Embryonic facial prominence (tissue), 1 donor: ENCODE measurements around the gene SPRED2.

ENCODE experiments used
- DNase-seq: peaks from one replicate; pipeline ENCODE4 v3.0.0-alpha.2; 2016; ENCODE audit errors: extremely low spot score

SPRED2 gene

DNA sequence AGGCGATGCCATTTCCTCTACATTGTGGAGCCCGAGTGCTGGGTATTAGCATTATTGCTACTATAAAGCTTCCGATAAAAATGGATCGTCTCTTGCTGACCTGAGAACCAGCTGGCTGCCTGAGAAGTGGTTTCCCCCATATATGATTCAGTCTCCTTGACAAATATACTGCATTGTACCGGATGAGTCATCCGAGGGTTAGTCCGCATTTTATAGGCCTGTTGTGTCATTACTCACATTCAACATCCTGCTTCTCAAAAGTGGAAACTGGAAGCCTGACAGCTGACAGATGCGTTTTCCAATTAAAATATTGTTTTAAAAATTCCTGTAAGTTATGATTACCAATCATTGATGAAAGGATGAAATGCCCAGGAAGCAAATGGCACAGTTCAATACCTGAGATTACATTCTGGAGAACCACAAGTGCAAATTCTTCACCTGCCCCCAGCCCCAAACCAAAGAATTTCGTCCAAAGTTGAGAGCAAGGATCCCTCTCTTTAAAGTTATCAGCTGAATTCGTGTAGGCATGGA lies 65.7 kb downstream of the SPRED2 start:
- no peak for DNase-seq

DNA sequence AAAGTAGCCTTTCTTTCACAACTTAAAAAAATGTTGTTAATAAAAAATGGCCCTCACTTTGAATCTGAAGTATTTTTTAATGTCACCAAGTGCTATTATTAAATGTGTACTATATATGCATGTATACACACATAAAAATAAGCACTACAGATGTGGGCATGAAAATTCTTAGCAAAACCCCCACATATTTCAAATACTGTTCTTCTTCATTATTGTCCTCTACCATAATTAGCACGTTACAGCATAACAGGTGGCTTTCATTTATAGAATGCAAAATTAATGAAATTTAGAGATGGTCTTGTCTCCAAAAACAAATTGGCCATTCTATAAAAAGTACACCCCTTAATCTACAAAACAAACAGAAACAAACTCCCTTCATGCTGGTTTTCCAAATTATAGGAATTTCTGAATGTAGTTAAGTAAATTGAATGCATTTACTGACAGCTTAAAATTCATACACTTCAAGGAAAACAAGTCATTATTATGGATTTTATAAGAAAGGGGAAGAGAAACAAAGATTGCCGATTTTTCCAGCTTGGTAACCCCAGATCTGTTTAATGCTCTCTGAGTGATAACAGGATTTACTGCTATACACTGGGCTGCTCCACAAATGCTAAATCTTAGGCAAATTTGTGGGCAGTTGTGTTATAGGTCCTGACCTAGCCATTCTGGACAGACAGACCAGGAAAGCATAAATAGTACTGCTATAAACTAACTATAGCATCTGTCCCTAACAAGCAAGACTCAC lies 67.2 kb downstream of the SPRED2 start:
- no peak for DNase-seq

DNA sequence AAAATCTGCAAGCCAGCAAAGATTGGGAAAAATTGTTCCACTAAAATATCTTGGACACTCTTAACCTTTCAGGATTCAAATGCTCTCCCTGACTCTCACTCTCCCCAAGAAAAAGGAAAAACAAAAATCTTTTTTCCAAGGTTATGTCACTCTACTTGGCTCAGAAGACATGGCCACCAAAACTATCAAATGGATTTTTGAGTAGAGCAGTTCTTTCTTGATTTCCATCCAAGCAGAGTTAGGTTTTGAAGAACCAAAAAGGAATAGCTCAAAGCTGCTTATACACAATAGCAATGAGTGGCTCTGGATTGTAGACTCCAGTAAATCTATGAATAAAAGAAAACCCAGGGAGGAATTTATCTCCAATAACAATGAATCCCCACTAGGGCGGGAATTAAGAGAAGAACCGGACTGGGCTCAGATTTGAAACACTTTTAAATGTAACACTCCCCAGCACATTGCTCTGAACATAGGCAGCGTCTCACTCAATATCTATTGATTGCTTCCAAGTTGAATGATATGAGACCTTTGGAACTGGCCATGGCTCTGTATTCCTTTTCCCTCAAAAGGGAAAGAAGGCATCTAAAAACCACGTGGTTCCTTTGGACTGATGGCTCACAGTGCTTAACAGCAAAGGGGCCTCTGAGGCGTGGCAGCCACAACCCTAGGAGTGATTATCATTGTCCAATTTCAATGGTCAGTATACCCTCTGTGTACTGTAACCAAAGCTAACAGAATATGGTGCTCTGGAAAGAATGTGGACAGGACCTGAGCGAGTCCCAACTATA lies 68.3 kb downstream of the SPRED2 start:
- DNase-seq, result no peak

DNA sequence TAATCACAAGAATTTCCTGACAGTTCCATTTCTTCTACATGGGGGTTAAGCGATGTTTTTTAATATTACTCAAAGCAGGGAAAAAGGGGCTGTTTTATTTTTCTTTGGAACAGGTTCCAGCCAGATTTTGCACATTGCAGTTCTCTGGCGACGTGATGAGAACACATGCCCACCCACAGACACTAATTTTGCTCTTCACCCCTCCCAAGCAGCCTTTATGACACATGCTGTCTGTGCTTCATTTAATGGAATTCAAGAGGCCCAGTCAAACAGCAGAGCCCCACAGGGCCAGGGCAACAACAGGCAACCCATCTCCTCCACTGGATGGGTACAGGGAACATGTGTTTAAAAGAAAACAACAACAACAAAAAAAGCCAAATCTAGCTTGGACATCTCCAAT lies 70.8 kb downstream of the SPRED2 start:
- DNase-seq, result no peak

DNA sequence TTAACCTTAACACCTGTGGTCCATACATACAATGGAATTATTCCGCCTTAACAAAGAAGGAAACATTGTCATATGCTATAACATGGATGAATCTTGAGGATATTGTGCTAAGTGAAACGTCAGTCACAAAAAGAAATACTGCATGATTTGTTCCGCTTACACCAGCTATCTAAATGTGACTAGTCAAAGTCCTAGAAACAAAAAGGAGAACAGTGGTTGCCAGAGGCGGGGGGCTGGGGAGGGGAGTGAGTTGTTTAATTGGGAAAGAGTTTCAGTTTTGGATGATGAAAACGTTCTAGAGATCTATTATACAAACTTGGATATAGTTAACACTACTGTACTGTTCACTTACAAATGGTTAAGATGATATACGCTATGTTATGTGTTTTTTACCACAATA lies 72.0 kb downstream of the SPRED2 start:
- DNase-seq, result no peak

DNA sequence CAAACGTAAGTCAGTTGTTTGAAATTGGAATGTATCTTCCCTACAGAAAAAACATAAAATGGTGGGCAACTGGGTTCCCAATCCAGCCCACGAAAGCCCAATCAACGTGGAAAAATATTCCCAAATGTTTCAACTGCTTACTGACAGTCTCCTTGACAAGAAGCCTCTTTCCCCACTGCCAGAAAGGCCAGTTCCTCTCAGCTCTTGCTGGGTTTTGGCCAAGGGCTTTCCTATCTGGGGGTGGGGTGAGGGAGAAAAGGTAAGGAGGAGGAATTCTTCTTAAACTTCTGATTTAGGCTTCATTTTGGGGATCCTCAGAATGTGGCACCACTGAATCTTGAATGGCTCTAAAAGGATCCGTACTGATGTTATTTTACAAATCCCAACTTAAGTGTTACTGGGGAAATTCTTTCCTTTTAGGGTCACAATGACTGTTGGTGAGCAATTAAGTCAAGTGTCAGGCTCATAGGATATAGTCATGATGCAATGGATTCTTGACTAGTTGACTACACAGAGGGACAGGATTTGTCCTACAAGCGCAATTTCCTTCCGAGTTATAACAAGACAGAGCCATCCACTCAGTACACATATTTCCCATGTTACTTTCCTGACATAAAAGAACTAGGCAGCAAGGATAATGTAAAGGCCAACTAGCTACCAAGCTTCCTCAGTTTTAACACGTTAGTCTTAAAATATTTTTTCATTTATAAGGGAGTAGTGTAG lies 73.6 kb downstream of the SPRED2 start:
- DNase-seq, result no peak

DNA sequence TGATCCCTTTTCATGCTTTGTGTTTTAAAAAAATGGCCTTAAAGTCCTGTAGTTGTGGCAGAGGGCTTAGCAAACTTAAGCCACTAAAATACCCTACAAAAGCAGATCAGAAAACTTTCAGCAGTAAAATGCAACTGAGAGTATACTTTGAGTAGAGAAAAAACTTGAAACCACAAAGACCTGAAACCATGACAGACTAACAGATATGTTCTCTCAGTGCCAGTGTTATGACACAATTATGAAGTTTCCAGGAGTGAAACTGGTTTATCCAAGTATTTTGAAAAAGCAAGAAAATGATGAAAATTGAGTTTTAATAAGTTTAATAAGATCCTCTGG lies 74.5 kb downstream of the SPRED2 start:
- DNase-seq, result no peak

DNA sequence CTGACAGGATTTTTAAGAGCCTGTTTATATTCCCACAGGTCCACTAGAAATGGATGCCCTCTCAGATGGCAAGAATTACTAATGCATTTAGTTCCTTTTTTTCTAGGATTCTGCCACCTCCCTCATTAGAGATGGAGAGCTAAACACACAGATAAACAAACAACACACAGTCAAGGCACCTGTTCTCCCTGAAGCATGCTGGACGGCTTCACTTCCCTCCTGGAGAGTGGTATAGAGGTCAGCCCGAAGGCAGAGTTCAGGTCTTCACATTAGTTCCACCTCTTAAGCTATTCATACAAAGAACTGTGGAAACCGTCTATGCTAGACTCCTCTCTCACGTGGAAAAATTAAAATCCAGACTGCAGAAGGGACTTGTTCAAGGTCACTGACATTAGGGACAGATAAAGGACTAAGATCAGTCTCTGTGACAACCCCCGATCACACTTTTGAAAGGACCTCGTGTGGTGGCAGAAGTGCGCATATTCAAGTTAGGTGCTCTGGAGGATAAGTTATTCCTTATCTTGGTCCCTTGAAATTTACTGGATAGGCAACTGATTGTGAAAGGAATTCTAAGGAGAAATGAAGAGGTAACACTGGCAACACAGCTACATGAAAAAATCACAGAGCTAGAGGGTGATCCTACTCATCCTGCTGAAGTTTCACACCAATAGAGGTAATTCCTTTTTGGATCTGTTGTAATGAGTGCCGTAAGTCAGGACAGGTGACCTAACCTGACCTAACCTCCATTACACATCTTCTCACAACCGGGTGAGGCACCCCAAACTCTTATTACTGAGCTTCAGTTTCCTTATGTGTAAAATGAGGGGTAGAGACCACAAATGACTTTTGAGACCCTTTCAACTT lies 75.1 kb downstream of the SPRED2 start:
- DNase-seq, result no peak

DNA sequence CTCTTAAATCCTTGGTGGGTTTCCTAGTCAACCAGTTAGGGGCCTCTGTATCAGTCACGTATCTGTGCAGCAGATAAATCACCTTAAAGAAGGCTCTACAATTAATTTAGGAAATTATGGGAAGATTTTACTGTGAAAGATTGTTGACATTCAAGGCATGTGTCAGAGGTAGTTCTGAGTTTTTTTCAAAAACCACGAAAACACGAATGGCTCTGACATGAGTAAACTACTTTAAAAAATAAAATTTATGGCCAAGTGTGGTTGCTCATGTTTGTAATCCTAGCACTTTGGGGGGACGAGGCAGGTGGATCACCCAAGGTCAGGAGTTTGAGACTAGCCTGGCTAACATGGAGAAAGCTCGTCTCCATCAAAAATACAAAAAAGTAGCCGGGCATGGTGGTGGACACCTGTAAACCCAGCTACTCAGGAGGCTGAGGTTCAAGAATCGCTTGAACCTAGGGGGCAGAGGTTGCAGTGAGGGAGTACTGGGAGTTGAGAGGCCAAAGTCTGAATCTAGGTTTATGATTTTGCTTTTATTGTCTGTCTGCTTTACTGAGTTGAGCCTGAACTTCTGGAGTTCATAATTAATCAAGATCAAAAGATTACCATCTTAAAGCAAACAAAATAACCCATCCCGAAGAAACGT lies 77.1 kb downstream of the SPRED2 start:
- no peak for DNase-seq

DNA sequence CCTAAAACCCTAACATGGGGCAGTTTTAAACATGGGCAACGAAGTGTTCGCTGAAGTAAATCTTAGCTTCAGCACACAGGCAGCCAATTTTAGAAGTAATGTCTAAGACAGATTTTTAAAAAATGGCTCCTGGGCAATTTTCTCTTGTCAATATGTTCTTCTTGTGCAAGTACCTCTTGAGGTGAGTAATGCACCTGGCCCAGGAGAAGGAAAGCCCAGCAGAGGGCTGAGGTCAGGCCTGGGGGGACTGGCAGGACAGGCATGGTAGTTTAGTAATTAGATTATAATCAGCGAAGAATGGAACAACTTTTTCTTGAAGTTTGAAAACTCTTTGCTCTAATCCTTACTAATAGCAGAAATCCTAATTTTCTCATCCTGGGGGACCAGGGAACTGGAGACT lies 77.6 kb downstream of the SPRED2 start:
- DNase-seq, result no peak

DNA sequence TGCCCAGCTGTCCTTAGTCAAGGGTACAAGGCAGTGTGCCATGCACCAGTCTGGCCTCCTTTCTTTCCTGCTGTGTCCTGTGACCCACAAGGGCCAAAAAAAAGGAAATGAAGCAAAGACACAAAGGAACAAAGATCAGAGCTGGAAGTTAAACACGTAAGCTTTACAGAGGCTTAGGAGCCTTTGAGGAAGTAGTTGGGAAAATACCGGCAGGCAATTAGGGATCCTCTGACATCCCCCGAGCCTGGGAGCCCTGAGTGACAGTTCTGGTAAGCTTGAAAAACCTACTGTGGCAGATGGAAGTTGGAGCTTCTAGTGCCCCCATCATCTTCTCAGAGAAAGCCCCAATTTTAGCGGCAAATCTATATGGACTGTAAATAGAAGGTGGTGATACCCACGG lies 78.5 kb downstream of the SPRED2 start:
- DNase-seq, result no peak

DNA sequence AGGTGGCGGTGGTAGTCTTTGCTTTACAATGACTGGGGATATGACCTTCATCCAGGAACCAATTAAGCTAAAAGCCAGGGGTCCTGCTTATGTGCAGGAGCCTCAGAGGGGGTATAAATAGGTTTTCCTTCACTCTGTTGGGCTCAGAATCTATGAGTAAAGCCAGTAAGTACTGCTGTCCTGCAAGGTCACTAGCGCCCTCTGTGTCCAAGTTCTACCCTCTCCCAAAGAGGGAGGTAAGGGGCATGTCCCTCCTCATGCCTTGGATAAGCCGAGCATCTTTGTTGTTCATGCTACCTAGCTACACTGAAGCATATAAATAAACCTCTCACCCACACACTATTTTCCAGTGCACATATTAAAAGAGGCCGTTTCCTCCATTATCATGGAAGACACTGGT lies 79.4 kb downstream of the SPRED2 start:
- DNase-seq, result no peak

DNA sequence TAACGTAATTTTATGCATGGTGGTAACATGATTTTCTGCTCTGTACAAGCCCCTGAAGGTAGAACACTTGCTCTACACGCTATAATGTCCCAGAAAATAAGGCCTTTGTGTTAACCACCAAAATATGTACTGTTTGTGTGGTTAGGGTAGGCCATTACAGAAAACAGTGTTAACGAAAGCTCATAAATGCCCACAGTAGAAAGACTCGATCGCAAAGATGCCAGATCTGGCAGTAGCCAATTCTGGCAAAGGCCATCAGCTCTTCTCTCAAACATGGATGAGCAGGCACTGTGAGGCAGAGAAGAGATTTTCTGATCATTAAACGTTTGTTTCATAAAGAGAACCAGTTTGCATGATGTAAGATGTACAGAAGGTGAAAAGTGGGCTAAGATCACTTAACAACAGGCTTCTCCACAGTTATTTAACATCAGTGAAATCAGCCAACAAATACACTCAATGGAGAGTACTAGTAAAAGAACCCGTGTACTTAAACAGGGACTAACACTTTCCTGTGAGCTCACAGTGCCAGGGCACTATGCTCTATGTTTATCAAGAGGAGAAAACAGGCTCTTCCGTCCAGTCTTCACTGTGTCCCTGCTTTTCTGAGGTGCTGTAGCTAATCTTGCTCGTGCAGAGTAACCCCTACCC lies 80.3 kb downstream of the SPRED2 start:
- no peak for DNase-seq

DNA sequence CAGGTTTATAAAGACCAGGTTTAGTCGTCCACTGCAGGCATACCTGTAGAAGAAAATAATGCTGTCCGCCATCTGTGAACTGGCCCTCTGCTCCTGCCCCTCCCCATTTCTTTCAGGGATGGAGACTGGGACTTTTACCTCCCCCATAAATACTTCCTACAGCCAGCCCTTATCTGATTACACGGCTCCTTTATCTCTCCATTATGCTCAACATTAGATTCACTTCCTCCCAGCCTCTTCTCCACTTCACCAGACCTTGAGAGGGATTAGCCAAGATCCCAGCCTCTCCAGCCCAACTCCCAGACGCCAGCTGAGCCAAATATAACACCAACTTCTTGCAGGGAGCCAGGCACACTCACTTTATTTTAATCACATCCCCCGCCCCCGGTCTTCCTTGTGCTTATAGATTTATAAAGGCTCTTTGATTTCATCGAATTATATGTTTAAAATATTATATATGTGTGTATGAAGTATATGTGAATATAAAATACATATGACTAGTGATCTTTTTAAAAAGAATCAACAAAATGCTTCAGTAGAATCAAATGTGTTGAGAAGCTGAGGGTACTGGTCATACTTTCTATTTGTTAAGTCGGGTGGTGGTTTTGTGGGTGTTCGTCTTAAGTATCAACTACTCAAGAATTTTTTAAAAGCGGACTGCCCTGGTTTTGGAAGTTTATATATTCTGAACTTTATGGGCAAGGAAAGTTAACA lies 81.0 kb downstream of the SPRED2 start:
- DNase-seq, result no peak

DNA sequence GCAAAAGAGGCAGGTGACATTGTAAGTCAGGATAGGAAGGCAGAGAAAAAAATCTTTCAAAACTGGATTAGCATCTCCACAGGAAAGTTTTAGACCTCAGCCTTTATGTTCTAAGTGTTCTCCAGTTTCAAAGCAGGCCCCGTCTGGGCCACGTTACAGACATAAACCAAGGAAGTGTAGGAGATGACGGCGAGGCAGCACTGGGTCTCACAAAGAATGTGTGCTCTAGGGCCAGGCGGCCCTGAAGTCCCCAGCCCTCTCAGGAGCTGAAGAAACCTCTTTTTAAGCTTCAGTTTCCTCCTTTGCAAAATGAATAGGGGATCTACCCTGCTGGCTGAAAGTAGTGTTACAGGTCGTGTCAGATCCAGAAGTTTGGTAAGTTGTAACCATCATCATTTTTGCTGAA lies 81.7 kb downstream of the SPRED2 start:
- no peak for DNase-seq

DNA sequence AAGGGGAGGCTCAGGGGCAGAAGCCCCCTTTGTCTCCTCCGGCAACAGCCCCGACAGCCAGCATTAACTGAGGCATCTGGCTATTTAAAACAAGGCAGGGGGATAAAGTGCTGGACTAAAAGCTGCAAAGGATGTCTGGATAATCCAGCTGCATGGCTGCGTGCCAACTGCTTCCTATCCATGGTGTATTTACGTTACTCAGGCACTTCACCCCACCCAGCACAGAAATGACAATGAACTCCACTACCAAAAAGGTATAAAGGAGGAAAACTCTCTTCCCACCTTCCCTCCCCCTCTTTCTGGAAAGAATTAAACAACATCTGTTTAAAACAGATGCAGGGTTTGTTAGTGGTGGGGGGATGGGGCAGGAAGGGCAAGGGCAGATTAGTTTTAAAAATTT lies 82.5 kb downstream of the SPRED2 start:
- DNase-seq, result no peak

DNA sequence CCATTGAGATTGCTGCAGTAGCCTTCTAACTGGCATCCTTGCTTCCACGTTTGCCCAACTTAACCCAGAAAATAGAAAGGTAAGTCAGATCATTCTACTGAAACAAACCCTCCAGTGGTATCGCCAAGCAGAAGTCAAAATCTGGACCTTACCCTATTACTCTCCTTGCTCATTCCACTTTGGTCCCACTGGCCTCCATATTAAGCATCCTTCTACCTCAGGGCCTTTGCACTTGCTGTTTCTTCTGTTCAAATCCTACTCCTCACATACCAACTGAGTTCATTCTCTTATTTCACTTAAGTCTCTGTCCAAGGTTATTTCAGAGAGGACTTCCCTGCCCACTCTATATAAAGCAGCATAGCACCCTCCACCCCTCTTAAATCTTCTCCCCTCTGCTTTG lies 84.5 kb downstream of the SPRED2 start:
- DNase-seq, result no peak

DNA sequence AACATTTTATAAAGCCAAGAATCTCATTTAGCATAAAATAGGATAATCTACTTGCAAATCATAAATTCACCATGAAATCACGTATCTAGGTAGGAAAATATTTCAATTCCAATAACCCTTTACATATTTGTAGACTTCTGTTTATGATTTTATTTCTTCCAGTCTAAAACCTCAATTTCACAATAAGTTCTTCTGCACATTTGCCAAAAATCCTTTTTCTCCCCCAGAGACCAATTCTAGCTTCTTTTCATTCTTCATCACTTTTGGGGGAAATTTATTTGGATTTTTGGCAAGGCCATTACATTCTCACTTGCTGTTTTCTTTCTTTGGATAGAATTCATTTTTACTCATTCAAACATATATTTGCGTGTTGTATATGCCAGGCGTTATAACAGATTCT lies 86.8 kb downstream of the SPRED2 start:
- no peak for DNase-seq

DNA sequence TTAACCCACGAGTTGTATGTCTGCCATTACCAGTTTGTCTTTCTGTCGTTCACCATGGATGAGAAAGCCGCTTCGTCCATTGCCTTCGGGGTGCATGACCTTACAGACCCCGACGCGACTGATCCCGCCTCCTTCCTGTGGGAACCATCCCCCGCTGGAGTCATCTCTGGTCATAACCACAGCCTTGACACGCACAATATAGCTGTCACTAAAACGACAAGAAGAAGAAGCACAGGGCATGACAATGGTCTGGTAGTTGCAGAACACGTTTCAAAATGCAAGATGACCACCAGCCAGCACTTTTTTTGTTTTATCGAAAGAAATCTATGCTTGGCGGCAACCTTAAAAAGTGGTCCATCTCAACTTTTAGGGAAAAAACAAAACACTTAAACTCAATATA lies 87.7 kb downstream of the SPRED2 start:
- DNase-seq, result no peak

DNA sequence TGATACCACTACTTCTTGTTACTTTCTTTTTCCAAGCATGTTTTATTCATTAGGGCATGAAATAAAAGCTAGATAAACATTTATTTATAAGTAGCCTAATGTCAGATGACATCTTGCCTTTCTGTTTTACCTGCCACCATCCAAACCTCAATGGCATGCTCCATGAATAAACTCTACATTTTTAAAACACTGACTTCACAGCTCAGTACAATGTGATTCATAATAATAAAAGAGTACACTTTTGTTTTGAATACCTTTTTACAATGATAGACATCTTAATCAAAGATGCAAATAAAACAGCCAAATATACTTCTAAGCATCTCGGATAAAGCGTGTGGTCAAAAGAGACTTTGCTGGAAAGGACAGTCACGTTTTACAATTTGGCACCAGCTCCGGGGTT lies 88.2 kb downstream of the SPRED2 start:
- DNase-seq, result no peak
